ENCODE results near the gene LETM1. TPM values are rescaled to one million over a fixed set of nuclear protein-coding genes. Genes with fewer than 3 reads are reported as not detected.

Gene LETM1
- total and polyA plus RNA-seq, 2 experiments from 2014 or later: 23.3 to 68.9 TPM

DNA sequence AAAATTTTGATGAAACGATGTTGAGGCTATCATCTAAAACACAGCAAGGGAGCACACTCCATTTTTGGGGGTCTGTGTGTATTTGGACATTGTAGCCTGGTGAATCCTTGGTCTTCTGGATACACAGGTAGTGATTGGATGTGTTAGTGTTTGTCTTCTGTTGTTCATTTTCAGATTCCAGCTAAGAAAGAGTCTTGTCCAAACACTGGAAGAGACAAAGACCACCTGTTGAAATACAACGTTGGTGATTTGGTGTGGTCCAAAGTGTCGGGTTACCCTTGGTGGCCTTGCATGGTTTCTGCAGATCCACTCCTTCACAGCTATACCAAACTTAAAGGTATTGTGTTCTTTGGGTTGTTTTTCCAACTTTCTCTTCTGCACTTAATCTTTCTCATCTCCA, 48.1 kb upstream of the LETM1 start:
- no peaks in the 10 kb centered on the region for H3K27me3 ChIP-seq (ENCODE audit: insufficient read depth)
- H4K20me1 ChIP-seq (replicated peaks; ENCODE audit: insufficient read depth): peaks cover 52% of the 10 kb centered on the region
- H3K27ac Mint-ChIP-seq: no peak overlapping the region
- H3K27ac ChIP-seq (ENCODE audit: low read depth): no peak overlapping the region
- DNase-seq (ENCODE audit: low spot score): no peak
- H3K4me3 ChIP-seq: no peak overlapping the region
- peaks cover 3% of the 10 kb centered on the region; the same call in 1 of the 2 replicates for H3F3A ChIP-seq (replicated peaks; ENCODE audit: low read depth)
- no peaks in the 10 kb centered on the region for H3K4me1 ChIP-seq (ENCODE audit: insufficient read depth)
- no peak overlapping the region for H3K4me2 ChIP-seq
- no peak overlapping the region for H2AFZ ChIP-seq
- H3K36me3 ChIP-seq (ENCODE audit: insufficient read depth): peaks cover 19% of the 10 kb centered on the region
- H3K4me1 Mint-ChIP-seq: peaks cover 1% of the 10 kb centered on the region
- H3K9me3 Mint-ChIP-seq: no peaks in the 10 kb centered on the region
- ATAC-seq: no peak
- H3K9me2 ChIP-seq (ENCODE audit: insufficient read depth): no peaks in the 10 kb centered on the region
- peaks cover 66% of the 10 kb centered on the region for H3K36me3 Mint-ChIP-seq (ENCODE audit: low read depth)
- peaks cover 2% of the 10 kb centered on the region for H3K27me3 Mint-ChIP-seq (ENCODE audit: insufficient read depth, low read depth, poor library complexity)
- no peak overlapping the region for H3K4me3 Mint-ChIP-seq
- peaks cover 50% of the 10 kb centered on the region for H3K79me2 ChIP-seq (replicated peaks; ENCODE audit: insufficient read depth)
- TF ChIP-seq REST (IDR thresholded peaks at IDR 0.05; ENCODE audit: unreplicated experiment): no peak
- no peak for TF ChIP-seq CREB1 (CRISPR knock-in tag; IDR thresholded peaks at IDR 0.05; ENCODE audit: low read depth)
- TF ChIP-seq, protein P1, sequence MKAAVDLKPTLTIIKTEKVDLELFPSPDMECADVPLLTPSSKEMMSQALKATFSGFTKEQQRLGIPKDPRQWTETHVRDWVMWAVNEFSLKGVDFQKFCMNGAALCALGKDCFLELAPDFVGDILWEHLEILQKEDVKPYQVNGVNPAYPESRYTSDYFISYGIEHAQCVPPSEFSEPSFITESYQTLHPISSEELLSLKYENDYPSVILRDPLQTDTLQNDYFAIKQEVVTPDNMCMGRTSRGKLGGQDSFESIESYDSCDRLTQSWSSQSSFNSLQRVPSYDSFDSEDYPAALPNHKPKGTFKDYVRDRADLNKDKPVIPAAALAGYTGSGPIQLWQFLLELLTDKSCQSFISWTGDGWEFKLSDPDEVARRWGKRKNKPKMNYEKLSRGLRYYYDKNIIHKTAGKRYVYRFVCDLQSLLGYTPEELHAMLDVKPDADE (IDR thresholded peaks at IDR 0.05): no peak
- no peak for TF ChIP-seq NANOG (IDR thresholded peaks at IDR 0.05; ENCODE audit: borderline replicate concordance)
- no peak for TF ChIP-seq POLR2AphosphoS5 (IDR thresholded peaks at IDR 0.05; ENCODE audit: low read depth)
- TF ChIP-seq, protein P2, sequence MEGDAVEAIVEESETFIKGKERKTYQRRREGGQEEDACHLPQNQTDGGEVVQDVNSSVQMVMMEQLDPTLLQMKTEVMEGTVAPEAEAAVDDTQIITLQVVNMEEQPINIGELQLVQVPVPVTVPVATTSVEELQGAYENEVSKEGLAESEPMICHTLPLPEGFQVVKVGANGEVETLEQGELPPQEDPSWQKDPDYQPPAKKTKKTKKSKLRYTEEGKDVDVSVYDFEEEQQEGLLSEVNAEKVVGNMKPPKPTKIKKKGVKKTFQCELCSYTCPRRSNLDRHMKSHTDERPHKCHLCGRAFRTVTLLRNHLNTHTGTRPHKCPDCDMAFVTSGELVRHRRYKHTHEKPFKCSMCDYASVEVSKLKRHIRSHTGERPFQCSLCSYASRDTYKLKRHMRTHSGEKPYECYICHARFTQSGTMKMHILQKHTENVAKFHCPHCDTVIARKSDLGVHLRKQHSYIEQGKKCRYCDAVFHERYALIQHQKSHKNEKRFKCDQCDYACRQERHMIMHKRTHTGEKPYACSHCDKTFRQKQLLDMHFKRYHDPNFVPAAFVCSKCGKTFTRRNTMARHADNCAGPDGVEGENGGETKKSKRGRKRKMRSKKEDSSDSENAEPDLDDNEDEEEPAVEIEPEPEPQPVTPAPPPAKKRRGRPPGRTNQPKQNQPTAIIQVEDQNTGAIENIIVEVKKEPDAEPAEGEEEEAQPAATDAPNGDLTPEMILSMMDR (conservative IDR thresholded peaks at IDR 0.05; ENCODE audit: low read depth in 2 of 2): no peak
- no peak for TF ChIP-seq STAT1 (IDR thresholded peaks at IDR 0.05; ENCODE audit: unreplicated experiment)
- TF ChIP-seq ZNF462 (CRISPR knock-in tag; IDR thresholded peaks at IDR 0.05): no peak
- TF ChIP-seq JUNB (IDR thresholded peaks at IDR 0.05; ENCODE audit: unreplicated experiment): no peak
- TF ChIP-seq ZNF114 (CRISPR knock-in tag; IDR thresholded peaks at IDR 0.05): no peak

Data from GM23338 (cell line).